IPS DF 4.7 (cell line): Measurements from ENCODE around the gene DNM3.

Experiments
- DNase-seq: peaks from one replicate; pipeline ENCODE4 v3.0.0-alpha.2; 2013; ENCODE audit warnings: low spot score; ENCODE audit errors: extremely low read depth

Gene DNM3

GRCh38 chr1:172323686-172324085 is 482.4 kb downstream of the DNM3 start:
- no peak for DNase-seq

DNA sequence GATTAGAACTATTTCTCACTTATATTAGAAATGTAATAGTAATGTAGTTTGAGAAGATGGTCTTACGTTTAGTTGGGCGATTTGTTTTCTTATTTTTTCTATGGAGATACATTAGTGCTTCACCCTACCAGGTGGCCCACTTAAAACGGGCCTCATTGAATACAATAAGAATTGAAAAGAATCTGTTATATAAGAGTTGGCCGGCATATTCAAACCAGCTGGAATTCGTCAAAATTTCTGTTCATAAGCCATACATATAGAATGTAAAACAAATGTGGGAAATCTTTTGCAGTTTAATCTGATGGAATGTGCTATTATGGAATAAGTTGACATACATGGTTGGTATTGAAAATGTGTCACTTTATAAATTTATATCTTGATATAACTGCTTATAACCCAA is 482.8 kb downstream of the DNM3 start:
- DNase-seq, result no peak

GRCh38 chr1:172324761-172325160 is 483.5 kb downstream of the DNM3 start:
- DNase-seq, result no peak

GRCh38 chr1:172325531-172325930 is 484.2 kb downstream of the DNM3 start:
- DNase-seq, result no peak

DNA sequence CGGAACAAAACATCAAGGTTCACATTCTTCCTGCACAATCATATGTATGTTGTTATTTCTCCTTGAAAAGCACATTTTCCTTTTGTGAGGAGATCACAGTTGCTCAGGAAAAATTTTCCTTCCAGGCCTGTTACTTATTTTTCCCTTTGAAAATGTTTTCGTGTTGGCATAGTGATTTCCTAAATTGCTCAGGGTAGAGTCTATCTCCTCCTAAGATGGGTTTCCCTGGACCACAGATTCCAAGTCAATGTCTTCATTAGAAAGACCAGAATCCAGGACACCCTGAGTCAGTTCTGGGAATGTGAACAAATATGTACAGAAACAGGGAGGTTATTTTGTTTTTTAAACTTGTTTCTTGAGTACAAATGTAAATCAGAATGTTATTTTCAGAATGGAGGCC is 484.8 kb downstream of the DNM3 start:
- no peak for DNase-seq

DNA sequence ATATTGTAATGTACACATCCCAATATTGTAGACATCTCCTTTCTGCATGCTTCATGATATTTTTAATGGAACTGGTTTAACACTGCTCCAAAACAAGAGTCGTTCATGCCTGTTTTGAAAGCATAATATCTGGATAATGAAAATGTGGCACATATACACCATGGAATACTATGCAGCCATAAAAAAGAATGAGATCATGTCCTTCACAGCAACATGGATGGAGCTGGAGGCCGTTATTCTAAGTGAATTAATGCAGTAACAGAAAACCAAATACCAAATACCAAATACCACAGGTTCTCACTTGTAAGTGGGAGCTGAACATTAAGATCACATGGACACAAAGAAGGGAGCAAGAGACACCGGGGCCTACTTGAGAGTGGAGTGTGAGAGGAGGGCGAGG is 487.0 kb downstream of the DNM3 start:
- no peak for DNase-seq

DNA sequence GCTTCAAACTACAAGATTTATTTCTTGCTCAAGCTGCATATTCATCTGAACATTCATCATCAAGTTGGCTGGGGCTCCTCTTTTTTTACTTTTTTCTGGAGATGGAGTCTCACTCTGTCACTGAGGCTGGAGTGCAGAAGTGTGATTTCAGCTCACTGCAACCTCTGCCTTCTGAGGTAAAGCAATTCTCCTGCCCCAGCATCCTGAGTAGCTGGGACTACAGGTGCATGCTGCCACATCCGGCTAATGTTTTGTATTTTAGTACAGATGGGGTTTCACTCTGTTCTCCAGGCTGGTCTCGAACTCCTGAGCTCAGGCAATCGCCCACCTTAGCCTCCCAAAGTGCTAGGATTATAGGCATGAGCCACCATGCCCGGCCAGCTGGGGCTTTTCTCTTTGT is 490.9 kb downstream of the DNM3 start:
- no peak for DNase-seq

DNA sequence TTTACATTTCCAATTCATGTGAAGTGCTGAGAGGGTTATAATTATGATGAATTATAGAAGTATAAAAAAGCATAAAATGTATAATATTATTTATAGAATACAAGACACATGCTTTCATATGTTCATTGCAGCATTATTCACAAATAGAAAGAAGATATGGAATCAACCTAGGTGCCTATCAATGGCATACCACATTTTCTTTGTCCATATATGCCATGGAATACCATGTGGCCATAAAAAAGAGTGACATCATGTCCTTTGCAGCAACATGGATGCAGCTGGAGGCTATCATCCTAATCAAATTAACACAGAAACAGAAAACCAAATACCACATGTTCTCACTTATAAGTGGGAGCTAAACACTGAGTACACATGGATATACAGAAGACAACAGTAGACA is 494.1 kb downstream of the DNM3 start:
- DNase-seq, result no peak

GRCh38 chr1:172338295-172338735 is 497.0 kb downstream of the DNM3 start:
- no peak for DNase-seq

- no peak for DNase-seq
Observed at GRCh38 chr1:172339842-172340241, 498.5 kb downstream of the DNM3 start.

- DNase-seq, result no peak
Observed at GRCh38 chr1:172340520-172340919, 499.2 kb downstream of the DNM3 start.

GRCh38 chr1:172341697-172342096 is 500.4 kb downstream of the DNM3 start:
- DNase-seq, result no peak

GRCh38 chr1:172342584-172343239 is 501.4 kb downstream of the DNM3 start:
- DNase-seq, result no peak

DNA sequence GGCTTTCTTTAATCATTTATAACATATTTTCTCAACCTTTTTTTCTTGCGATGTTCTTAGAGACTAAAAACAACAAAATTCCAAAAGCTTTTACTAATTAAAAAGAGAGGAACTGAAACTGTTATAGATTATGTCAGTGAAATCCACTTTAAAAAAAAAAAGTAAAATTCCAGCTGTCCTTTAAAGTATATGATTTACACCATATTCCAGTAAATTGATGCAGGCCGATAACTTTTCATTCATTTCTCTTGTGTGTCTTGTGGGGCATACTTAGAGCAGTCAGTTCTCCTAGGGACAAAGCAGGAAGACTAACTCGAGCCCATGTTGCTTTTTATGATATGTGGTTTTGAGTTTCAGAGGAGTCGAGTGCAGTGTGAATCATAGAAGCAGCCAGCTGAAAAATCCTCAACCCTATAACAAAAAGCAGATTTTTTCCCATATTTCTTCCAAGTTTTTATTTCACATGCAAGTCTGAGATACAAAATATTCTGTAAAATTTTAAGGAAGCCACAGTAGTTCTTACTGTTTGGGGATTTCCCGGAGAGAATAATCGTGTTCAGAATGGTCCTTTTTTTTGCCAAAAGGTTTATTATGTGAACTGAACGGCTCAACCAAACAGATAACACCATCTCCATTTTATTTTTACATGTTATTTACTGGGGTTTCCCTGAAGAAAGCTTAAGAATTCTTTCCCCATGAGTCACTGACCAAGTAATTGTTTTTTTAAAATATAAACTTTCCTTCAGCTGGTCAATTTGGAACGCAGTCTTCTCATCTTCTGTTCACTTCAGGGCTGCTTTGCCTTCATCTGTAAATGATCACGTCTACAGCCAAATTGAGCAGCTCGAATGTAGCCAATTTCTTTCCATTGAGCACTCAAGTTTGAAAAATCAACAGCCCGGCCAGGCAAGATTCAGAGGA is 502.2 kb downstream of the DNM3 start:
- DNase-seq, result no peak

GRCh38 chr1:172344444-172344843 is 503.1 kb downstream of the DNM3 start:
- no peak for DNase-seq

DNA sequence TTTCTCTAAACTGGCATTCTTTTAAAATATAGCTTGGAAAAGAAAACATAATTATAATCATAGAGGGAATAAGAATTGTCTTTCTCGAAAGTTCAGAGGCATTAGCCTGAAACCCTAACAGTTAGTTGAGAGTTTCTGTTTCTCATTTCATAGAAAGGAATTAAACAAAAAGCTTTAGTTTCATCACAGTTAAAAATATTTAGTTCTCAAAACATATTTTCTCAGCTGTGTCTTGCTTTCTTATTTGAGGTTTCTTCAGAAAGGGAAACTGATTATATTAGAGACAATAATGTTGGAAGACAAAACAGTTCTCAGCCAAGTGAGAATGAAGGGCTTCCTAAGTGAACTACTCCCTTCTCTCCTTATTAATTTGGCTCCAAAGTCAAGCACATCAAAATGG is 503.8 kb downstream of the DNM3 start:
- no peak for DNase-seq

DNA sequence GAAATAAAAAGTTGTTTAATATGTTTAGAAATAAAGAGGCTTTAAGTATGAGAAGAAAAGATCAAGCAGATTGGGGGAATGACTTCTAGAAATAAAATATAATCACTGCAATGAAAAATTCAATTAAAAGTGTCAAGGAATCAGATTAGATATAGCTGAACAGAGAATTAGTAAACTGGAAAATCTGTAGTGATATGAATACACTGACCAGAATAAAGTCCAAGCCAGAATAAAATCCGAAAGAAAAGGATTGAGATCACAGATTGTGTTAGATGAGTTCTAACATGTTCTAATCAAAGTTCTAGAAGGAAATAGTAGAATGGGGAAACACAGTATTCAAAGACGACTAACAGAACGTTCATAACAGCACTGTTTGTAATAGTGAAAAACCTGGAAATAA is 506.1 kb downstream of the DNM3 start:
- DNase-seq, result no peak

- no peak for DNase-seq
Observed at GRCh38 chr1:172350856-172351255, 509.6 kb downstream of the DNM3 start.

GRCh38 chr1:172351346-172351745 is 510.0 kb downstream of the DNM3 start:
- DNase-seq, result no peak

DNA sequence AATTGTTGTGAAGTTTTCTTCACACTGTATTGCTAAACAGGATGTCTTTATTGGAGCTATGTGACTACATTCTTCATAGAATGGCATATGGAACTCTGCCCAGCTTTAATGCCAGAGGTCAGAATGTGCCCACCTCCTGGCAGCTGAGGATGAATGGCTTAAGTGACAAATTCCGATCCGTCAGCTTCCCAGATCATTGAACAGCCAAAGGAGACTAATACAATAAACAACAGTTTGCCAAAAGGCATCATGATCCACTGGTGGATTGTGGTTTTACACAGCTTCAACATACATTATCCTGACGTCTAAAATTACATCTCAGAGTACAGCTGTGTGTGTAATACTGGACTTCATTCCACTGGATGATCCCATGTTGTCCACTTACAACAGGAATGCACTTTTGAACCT is 510.5 kb downstream of the DNM3 start:
- no peak for DNase-seq

DNA sequence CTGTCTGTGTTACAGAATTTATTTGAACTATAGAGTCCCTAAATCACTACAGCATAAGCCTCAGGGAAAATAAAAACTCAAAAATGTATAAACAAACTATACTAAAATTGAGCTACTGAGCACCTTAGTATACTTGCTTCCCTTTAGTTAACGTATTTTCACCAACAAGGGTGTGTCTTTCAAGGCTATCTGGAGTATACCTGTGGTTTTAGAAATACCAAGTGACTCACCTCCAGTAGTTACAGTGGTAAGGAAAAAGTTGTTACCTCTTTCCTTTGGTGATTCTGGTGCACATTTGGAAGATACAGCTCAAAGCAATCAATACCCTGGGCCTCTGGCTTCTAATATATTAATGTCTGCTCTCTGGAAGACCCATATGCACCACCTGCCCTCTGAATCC is 511.1 kb downstream of the DNM3 start:
- DNase-seq, result no peak
